Umbilical cord (tissue), 2 donors: ENCODE measurements around the gene RTN4IP1. TPM values are rescaled to one million over a fixed set of nuclear protein-coding genes. Genes with fewer than 3 reads are reported as not detected.
"Not testable (repeated sequence)": the region's sequence is repeated elsewhere in the genome, so short reads cannot be mapped to it uniquely, and the experiment has no call there.

ENCODE experiments used
- DNase-seq: peaks from one replicate; pipeline ENCODE4 v3.0.0-alpha.2; 2015; ENCODE audit warnings: low spot score
- total RNA-seq: library from RNA; depleted of rRNA; stranded (reverse); fragments of >200 nt; gene quantifications from one replicate; pipeline ENCODE4 v1.2.3, GENCODE V29; 2014; ENCODE audit warnings: low replicate concordance; ENCODE audit not compliant: insufficient read depth

The RTN4IP1 gene
- total RNA-seq, 1 donor from 2014 or later, result 1.7 TPM

DNA sequence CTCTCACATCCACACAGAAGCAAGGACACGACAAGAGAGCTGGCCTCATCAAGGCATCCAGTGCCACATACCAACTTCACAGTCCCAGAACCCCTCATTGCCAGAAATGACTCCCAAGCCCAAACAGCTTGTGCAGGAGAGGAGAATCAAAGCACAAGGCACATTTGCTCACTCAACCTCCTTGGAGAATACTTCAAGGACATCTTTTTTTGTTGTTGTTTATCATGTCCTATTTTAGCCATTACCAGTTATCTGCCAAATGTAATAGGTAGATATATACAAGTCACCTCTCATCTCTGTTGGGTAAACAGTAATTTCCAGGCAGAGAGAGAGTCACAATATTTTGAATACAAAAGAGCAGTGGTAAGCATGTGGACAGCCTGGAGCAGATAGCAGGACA lies 47.8 kb downstream of the RTN4IP1 start:
- no peak for DNase-seq

DNA sequence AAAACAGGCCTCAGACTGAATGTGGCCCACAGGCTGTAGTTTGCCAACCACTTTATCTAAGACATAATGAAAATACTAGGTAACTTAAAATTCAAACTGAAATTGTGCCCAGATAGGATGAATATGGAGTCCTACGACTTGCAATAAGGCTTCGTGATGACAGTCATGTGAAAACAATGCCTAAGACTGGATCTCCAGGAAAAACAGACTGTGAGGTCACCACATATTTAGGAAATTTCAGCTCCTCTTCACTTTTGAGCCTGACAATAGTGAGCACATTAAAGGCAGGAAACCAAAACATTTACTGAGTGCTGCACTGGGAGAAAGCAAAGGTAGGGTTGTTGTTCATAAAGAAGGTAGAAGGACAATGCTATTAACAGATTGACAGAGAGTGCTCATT lies 50.0 kb downstream of the RTN4IP1 start:
- DNase-seq, result no peak

DNA sequence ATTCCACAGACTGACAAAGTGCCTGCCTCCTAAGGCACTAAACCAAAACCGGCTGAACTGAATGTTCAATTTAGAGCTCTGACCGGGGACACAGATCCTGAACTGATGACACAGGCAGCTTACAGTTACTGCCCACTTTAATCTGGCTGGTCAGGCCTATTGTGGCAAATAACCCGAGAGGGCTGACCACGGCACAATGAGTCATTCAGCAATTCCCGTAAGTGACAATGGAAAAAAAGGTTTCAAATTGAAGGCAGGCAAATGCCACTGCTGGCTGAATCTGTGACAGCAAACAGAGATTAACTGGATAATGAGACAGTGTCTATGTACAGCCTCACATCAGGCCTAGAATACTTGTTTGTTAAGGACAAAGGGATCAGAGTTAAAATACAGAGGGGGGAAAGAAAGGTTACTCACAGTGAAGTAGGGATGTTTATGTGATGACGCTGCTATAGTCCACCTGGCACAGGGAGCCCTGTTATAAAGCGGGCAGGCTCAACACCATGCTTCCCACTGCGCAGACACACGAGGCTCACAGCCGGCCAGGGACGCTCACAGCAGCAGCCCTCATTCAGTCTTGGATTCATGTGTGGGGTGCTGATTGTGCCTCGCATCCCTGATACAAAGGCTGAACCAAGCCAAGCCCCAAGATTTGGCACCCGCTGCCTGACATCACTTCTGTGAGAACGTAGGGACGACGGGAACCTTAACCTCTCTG lies 54.4 kb downstream of the RTN4IP1 start:
- DNase-seq, result no peak

- no peak for DNase-seq
Observed at GRCh38 chr6:106572875-106573585, 56.3 kb downstream of the RTN4IP1 start.

DNA sequence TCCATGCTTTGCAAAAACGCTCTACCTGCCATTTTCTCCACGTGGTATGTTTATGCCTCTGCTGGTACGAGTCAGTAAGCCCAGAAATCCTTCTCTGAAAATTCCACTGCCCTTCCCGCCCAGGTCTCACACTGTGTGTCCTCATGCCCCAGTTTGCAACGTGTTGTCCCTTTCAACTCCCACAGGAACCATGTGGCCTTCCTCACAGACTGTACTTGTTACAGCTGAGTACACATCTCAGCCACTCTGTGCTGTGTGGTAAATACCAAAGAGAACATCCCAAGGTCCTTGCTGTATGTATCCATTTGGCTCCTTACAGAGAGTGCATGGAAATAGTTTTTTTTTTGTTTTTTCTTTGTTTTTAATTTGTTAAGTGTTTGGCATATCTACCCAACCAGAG lies 56.9 kb downstream of the RTN4IP1 start:
- no peak for DNase-seq

GRCh38 chr6:106569428-106569827 lies 59.9 kb downstream of the RTN4IP1 start:
- no peak for DNase-seq

GRCh38 chr6:106568530-106568929 lies 60.8 kb downstream of the RTN4IP1 start:
- DNase-seq, result no peak

GRCh38 chr6:106564476-106564875 lies 64.8 kb downstream of the RTN4IP1 start:
- no peak for DNase-seq

DNA sequence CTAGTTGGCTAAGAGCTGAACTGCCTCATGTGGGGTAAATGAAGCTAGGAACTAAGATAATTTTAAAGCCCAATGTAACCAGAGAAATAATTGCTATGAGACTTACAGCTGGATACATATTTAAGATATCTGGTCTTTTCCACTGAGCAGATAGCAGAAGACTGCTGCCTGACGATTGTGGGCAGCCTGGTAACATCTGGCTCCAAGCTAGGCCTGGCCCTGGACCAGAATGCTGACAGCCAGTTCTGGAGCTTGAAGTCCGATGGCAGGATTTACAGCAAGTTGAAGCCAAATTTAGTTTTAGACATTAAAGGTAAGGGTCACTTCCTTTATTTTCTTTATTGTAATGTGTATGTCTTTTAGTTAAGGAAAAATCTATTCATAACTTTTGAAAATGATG lies 65.7 kb downstream of the RTN4IP1 start:
- peak; percentile 30 for DNase-seq

DNA sequence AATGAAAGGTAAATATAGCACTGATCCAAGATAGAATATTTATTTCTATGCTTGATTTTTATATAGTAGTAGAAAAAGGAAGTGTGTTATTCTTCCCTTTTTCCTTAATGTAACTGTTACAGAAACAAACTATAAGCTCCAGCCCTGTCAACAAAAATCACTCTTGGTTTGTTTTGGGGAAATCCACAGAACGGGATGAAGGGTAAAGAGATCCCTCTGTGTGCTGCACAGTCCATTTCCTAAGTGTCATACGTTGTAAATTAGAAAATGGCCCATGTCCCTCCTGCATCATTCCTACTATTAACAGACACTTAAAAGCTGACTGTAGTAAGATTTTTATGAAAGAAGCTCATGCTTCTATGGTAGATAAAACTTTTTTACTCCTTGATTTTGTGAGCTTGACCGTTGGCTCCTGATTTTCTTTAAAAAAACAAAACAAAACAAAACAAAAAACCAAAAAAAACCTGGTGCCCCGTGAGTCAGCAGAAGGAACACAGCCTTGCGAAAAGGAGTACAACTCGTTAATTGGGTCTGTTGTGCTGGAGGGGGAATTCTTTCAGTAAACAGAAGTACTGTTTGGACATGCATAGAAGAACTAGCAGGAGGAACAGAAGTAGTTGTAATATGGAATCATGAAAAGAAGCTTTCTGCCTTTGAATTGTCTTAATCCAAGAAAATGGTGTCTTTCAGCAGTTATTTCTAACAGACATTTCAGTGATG lies 67.5 kb downstream of the RTN4IP1 start:
- peak; percentile 34 for DNase-seq

GRCh38 chr6:106560996-106561685 lies 68.2 kb downstream of the RTN4IP1 start:
- peak; percentile 74 for DNase-seq

- DNase-seq, result not testable (repeated sequence)
Observed at GRCh38 chr6:106559659-106560058, 69.6 kb downstream of the RTN4IP1 start.

DNA sequence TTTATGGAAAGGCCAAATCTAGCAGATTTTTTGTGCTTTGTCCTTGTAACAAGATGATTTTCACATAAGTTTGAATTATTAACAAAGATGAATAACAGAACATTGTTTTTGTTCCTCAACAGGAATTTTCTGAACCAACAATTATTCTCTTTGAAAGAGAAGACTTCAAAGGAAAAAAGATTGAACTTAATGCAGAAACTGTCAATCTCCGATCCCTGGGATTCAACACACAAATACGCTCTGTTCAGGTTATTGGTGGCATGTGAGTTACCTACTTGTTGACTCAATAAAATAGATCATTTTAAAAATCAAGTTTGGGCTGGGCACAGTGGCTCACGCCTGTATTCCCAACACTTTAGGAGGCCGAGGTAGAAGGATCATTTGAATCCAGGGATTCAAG lies 70.9 kb downstream of the RTN4IP1 start:
- no peak for DNase-seq

- DNase-seq, result no peak
Observed at GRCh38 chr6:106557837-106558236, 71.5 kb downstream of the RTN4IP1 start.

DNA sequence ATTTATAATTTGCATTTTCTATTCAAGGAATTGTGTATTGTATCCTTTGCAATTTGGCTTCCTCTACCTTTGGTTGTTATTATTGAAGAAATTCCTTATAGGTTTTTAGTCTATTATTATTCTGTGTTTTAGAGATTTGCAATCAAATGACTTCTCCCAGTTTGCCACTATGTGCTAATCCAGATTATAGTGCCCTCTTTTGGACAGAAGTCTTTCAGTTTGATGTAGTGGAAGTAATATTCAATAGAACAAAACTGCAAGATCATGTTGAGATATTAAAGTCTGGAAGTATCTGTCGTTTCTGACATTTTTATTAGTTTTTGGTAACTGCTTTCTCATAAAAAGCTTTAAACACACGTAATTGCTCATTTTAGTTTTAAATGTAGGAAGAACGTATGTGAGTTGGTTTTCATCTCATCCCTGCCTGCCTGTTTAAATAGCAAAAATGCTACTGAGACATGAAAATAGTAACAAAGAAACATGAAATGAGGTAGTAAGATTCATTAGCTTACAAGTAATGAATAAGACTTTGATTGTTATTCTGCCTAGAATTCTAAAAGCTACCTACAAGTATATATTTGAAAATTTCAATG lies 72.8 kb downstream of the RTN4IP1 start:
- no peak for DNase-seq

- DNase-seq, result no peak
Observed at GRCh38 chr6:106555767-106556166, 73.5 kb downstream of the RTN4IP1 start.

DNA sequence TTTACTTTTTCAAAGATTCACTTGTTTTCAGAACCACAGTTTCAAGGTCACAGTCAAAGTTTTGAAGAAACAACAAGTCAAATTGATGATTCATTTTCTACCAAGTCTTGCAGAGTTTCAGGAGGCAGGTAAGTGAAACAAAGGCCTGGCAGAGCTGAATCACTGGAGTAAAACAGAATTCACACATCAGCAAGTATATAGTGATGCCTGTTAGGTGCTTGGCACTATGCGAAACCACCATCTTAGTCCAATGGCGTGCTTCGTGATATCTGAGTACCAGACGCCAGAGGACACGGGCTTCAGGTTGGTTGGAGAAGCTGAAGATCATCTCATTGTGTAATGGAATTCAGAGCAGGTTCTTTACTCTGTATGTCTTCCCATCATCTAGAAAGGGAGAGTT lies 75.9 kb downstream of the RTN4IP1 start:
- DNase-seq, result no peak

- no peak for DNase-seq
Observed at GRCh38 chr6:106551155-106551554, 78.1 kb downstream of the RTN4IP1 start.

GRCh38 chr6:106549521-106549920 lies 79.8 kb downstream of the RTN4IP1 start:
- DNase-seq, result no peak

- DNase-seq, result not testable (repeated sequence)
Observed at GRCh38 chr6:106548926-106549455, 80.3 kb downstream of the RTN4IP1 start.
